K562 (cell line): ENCODE data around the gene CAPZA1. TPM values are rescaled to one million over a fixed set of nuclear protein-coding genes. Genes with fewer than 3 reads are reported as not detected.

ENCODE experiments used
- DIDO1 ChIP-seq: fragments of 450-650 bp; IDR thresholded peaks from 2 replicates; pipeline ENCODE4 v1.6.1; 2016; ENCODE audit warnings: low read depth, missing biosample characterization, missing genetic modification characterization
- ELF2 ChIP-seq: fragments of 250-450 bp; sonication (Bioruptor Pico); IDR thresholded peaks from 2 replicates; pipeline ENCODE4 v1.5.0; 2021; ENCODE audit warnings: mild to moderate bottlenecking
- HMGN3 ChIP-seq: IDR thresholded peaks from 2 replicates; pipeline ENCODE4 v1.6.1; 2011; ENCODE audit warnings: borderline replicate concordance, low read depth, mild to moderate bottlenecking, mixed read lengths, low read length; ENCODE audit not compliant: insufficient read length; ENCODE audit errors: extremely low read depth
- NFATC3 ChIP-seq: fragments of 450-650 bp; IDR thresholded peaks from 2 replicates; pipeline ENCODE4 v1.6.1; 2017; ENCODE audit warnings: mild to moderate bottlenecking
- NFE2L1 ChIP-seq: fragments of 450-650 bp; IDR thresholded peaks from 2 replicates; pipeline ENCODE4 v1.6.1; 2016; ENCODE audit warnings: missing genetic modification characterization, low read depth, mild to moderate bottlenecking, missing compliant biosample characterization, moderate library complexity, borderline replicate concordance
- PHF20 ChIP-seq: fragments of 450-650 bp; IDR thresholded peaks from 2 replicates; pipeline ENCODE4 v1.6.1; 2018; ENCODE audit not compliant: partially characterized antibody
- PHF21A ChIP-seq: fragments of 450-650 bp; IDR thresholded peaks from 2 replicates; pipeline ENCODE4 v1.6.1; 2017; ENCODE audit warnings: low read depth, borderline replicate concordance
- RBFOX2 ChIP-seq: fragments of 200-400 bp; formaldehyde crosslinking; IDR thresholded peaks from 2 replicates; pipeline ENCODE4 v1.6.1; 2017; ENCODE audit warnings: low read depth, mild to moderate bottlenecking, low read length, moderate library complexity
- TAF15 ChIP-seq: fragments of 200-400 bp; formaldehyde crosslinking; IDR thresholded peaks from 2 replicates; pipeline ENCODE4 v1.6.1; 2017; ENCODE audit warnings: mild to moderate bottlenecking, low read depth, low read length, moderate library complexity
- YY1 ChIP-seq, 3 experiments: IDR thresholded peaks; 2 replicates each; pipeline ENCODE4 v1.6.1; 2011; ENCODE audit warnings: low read length in 2 of 3, mild to moderate bottlenecking in 2 of 3, moderate library complexity in 2 of 3, borderline replicate concordance in 1 of 3, control low read depth in 1 of 3, low read depth in 1 of 3; ENCODE audit not compliant: insufficient read depth in 3 of 3, insufficient replicate concordance in 2 of 3, control insufficient read depth in 1 of 3, insufficient read length in 1 of 3; ENCODE audit errors: extremely low read depth in 1 of 3
- ZNF224 ChIP-seq: sonication (generic); formaldehyde crosslinking; IDR thresholded peaks from 2 replicates; pipeline ENCODE4 v1.8.0; 2022; ENCODE audit warnings: mild to moderate bottlenecking, missing genetic modification reagents
- ZNF239 ChIP-seq: fragments of 250-450 bp; sonication (Bioruptor Pico); IDR thresholded peaks from 2 replicates; pipeline ENCODE4 v1.4.0; 2020; ENCODE audit warnings: mild to moderate bottlenecking
- ZNF57 ChIP-seq: fragments of 450-650 bp; formaldehyde crosslinking; IDR thresholded peaks from 2 replicates; pipeline ENCODE4 v1.4.0; 2020; ENCODE audit warnings: mild to moderate bottlenecking, moderate library complexity
- polyA plus RNA-seq, 8 experiments: library from polyadenylated mRNA; depleted of rRNA in 4 of 8; stranded (reverse) in 5 of 8; unstranded in 3 of 8; fragments of >200 nt; fragmentation: Nextera tagmentation in 2 of 8; fragmentation: Illumina TruSeq in 1 of 8; extraction: Ambion mirVana in 2 of 8; extraction: Trizol in 1 of 8; gene quantifications; 2 replicates each; pipeline versions ENCODE4 v1.2.1 to v1.2.3, GENCODE V29; 2011 to 2014; ENCODE audit warnings: inconsistent platforms in 1 of 8, missing spikeins in 1 of 8
- total RNA-seq, 7 experiments: library from RNA; depleted of rRNA in 6 of 7; stranded (reverse); fragments of >200 nt in 6 of 7; fragmentation: Illumina TruSeq in 2 of 7; extraction: Trizol in 2 of 7; gene quantifications; 2 replicates each; pipeline versions ENCODE4 v1.2.1 to v1.2.3, GENCODE V29; 2011 to 2021; ENCODE audit warnings: low replicate concordance in 1 of 7
- TF ChIP-seq, protein P1 (sequence below): sonication (generic); formaldehyde crosslinking; IDR thresholded peaks from 2 replicates; pipeline ENCODE4 v1.8.0; 2022; ENCODE audit warnings: mild to moderate bottlenecking, low read depth, missing genetic modification reagents
- TF ChIP-seq, protein P2 (sequence below): sonication (generic); formaldehyde crosslinking; IDR thresholded peaks from 2 replicates; pipeline ENCODE4 v1.8.0; 2023; ENCODE audit warnings: mild to moderate bottlenecking, missing genetic modification reagents

CAPZA1 gene
- total and polyA plus RNA-seq, 9 of the 15 experiments (the other 6 are each of a cell fraction or from before 2014, with no cell fraction given): 237 to 1,020 (median 306) TPM

DNA sequence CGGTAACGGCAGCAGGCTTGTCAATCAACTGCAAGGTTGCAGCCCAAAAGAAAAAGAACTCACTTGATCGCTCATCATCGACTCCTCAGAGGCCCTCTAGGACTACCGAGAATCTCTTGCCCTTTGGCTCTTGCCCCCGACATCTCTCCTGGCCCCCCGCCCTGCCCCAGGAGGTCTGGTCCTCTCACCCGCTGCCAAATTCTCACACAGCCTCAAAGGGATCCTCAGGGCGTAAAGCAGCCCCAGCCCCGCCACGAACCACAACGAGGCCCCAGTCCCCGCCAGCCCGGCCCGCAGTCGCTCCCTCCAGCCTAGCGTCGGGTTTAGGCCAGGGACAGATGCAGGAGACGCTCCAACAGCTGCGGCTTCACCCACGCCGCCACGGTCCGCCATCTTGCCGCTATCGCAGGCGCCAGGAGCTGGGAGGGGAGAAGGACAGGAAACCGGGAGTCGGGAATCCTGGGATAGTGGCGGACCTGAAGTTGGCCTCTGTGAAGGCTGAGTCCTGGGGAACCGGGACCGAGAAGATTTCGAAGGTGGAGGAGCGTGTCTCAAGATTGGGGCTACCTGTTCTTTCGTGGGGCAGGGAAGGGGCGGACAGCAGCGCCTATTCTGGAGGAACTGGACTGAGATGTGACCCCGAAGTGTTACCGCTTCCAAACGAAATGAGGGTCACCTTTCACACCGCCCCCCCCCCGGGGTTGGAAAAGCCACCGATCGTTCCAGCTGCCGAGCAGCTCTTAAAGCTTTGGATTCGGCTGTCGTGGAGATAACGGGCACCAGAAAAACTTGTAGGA, 713 bp upstream of the CAPZA1 start, which contains the start of gene ST7L (continued):
- TF ChIP-seq NFE2L1 (tag) (no peak), PHF21A (0 out of 2 replicates have a peak, but pooled peaks have one; percentile 39), ZNF224 (CRISPR knock-in tag) (0 out of 2 replicates have a peak, but pooled peaks have one; percentile 68), NFATC3 (no peak), YY1 (IDR thresholded peaks at IDR 0.05; ENCODE audit: borderline replicate concordance in 1 of 3, control insufficient read depth in 1 of 3, extremely low read depth in 1 of 3, insufficient read depth in 3 of 3, insufficient read length in 1 of 3, insufficient replicate concordance in 2 of 3, low read depth in 1 of 3, low read length in 2 of 3) (peak; percentile 86 to 97 (median 93)), ELF2 (CRISPR knock-in tag) (0 out of 2 replicates have a peak, but pooled peaks have one; percentile 40), ZNF239 (no peak), DIDO1 (tag) (no peak), HMGN3 (peak; percentile 53), RBFOX2 (no peak), PHF20 (peak; percentile 46), ZNF57 (CRISPR knock-in tag) (no peak), TAF15 (no peak)
- TF ChIP-seq, protein P1, sequence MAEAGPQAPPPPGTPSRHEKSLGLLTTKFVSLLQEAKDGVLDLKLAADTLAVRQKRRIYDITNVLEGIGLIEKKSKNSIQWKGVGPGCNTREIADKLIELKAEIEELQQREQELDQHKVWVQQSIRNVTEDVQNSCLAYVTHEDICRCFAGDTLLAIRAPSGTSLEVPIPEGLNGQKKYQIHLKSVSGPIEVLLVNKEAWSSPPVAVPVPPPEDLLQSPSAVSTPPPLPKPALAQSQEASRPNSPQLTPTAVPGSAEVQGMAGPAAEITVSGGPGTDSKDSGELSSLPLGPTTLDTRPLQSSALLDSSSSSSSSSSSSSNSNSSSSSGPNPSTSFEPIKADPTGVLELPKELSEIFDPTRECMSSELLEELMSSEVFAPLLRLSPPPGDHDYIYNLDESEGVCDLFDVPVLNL (CRISPR knock-in tag): peak; percentile 32; the same call in 1 of the 2 replicates
- TF ChIP-seq, protein P2, sequence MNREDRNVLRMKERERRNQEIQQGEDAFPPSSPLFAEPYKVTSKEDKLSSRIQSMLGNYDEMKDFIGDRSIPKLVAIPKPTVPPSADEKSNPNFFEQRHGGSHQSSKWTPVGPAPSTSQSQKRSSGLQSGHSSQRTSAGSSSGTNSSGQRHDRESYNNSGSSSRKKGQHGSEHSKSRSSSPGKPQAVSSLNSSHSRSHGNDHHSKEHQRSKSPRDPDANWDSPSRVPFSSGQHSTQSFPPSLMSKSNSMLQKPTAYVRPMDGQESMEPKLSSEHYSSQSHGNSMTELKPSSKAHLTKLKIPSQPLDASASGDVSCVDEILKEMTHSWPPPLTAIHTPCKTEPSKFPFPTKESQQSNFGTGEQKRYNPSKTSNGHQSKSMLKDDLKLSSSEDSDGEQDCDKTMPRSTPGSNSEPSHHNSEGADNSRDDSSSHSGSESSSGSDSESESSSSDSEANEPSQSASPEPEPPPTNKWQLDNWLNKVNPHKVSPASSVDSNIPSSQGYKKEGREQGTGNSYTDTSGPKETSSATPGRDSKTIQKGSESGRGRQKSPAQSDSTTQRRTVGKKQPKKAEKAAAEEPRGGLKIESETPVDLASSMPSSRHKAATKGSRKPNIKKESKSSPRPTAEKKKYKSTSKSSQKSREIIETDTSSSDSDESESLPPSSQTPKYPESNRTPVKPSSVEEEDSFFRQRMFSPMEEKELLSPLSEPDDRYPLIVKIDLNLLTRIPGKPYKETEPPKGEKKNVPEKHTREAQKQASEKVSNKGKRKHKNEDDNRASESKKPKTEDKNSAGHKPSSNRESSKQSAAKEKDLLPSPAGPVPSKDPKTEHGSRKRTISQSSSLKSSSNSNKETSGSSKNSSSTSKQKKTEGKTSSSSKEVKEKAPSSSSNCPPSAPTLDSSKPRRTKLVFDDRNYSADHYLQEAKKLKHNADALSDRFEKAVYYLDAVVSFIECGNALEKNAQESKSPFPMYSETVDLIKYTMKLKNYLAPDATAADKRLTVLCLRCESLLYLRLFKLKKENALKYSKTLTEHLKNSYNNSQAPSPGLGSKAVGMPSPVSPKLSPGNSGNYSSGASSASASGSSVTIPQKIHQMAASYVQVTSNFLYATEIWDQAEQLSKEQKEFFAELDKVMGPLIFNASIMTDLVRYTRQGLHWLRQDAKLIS (CRISPR knock-in tag): peak; percentile 94; the same call in 1 of the 2 replicates
